NCI-H1436 treated with DMSO at 0.1 percent for 48 hours (cell line): ENCODE measurements around the gene CENATAC.
"Not testable (repeated sequence)": the region's sequence is repeated elsewhere in the genome, so short reads cannot be mapped to it uniquely, and the experiment has no call there.

ENCODE experiments used
- DNase-seq: peaks from one replicate; lab custom pipeline; 2025; lab: John Stamatoyannopoulos, UW

Gene CENATAC

GRCh38 chr11:118996926-118997626 lies 862 bp upstream of the CENATAC start:
- DNase-seq = no peak

GRCh38 chr11:118998388-118998717 lies 415 bp downstream of the CENATAC start:
- no peak for DNase-seq

- no peak for DNase-seq
Observed at GRCh38 chr11:118998822-118999221, 884 bp downstream of the CENATAC start.

- no peak for DNase-seq
Observed at GRCh38 chr11:119000906-119001305, 3.0 kb downstream of the CENATAC start.

GRCh38 chr11:119006656-119007055 lies 8.7 kb downstream of the CENATAC start:
- no peak for DNase-seq

- DNase-seq = no peak
Observed at GRCh38 chr11:119011476-119012053, 13.6 kb downstream of the CENATAC start.

- no peak for DNase-seq
Observed at GRCh38 chr11:119012629-119013170, 14.8 kb downstream of the CENATAC start.

GRCh38 chr11:119014209-119014924 lies 16.4 kb downstream of the CENATAC start:
- no peak for DNase-seq

GRCh38 chr11:119015054-119015611 lies 17.2 kb downstream of the CENATAC start:
- DNase-seq = no peak

- no peak for DNase-seq
Observed at GRCh38 chr11:119016216-119017009, 18.5 kb downstream of the CENATAC start.

- DNase-seq = not testable (repeated sequence)
Observed at GRCh38 chr11:119017377-119017776, 19.4 kb downstream of the CENATAC start.

GRCh38 chr11:119018074-119018938 lies 20.4 kb downstream of the CENATAC start, which contains the start of the genes RPS25 and TRAPPC4:
TSS of gene RPS25 (minus strand) at chr11:119018343. CDS start at chr11:119018284, 59 bp downstream.
TSS of gene TRAPPC4 (plus strand) at chr11:119018766. CDS start at chr11:119018796, 30 bp downstream.
- DNase-seq = peak; percentile 70

- no peak for DNase-seq
Observed at GRCh38 chr11:119019996-119020395, 22.1 kb downstream of the CENATAC start.

- no peak for DNase-seq
Observed at GRCh38 chr11:119021631-119022030, 23.7 kb downstream of the CENATAC start.

- DNase-seq = no peak
Observed at GRCh38 chr11:119023741-119024140, 25.8 kb downstream of the CENATAC start.

- DNase-seq = no peak
Observed at GRCh38 chr11:119024430-119025098, 26.6 kb downstream of the CENATAC start.

- no peak for DNase-seq
Observed at GRCh38 chr11:119025099-119025473, 27.1 kb downstream of the CENATAC start.

- no peak for DNase-seq
Observed at GRCh38 chr11:119025541-119025940, 27.6 kb downstream of the CENATAC start.

- DNase-seq = no peak
Observed at GRCh38 chr11:119025978-119026766, 28.2 kb downstream of the CENATAC start.
